ENCODE measurements around the gene UBR4. TPM values are rescaled to one million over a fixed set of nuclear protein-coding genes. Genes with fewer than 3 reads are reported as not detected.
A peak's percentile ranks its signal among the peaks of the same experiment; 100 is the strongest.

UBR4 gene
- polyA plus RNA-seq, 2 of the 4 experiments (the other 2 are of a cell fraction): 55.8 to 74.3 TPM

DNA sequence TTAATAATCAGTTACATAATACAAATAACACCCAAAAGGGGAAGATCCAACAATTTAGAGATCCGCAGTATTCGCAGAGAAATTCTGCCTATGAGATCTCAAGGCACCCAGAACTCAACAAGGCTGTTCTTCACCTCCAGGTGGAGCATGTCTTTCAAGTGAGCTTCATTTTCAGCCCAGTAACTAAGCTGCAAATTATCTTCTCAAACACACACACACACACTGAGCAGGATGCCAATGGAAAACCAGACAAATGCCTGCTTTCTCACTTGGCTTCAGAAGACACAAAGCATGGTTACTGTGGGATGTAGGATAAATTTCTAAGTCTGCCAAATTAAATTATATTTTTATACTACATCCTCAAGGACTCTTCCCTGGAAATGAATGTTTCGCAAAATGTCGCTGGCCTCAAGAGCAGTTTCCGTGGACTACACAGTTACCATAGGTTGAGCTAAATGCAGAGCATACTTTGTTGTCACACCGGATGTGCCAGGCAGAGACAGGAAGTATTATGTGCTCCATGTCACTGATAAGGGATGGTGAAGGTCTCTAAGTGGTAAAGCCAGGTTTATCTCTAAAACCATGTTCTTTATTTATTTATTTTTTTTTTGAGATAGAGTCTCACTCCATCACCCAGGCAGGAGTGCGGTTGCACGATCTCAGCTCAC, 30.3 kb downstream of the UBR4 start:
- ATAC-seq (peak; percentile 79 to 85), FAIRE-seq (no peak), DNase-seq (ENCODE audit: low read depth in 1 of 2, low spot score in 1 of 2) (peak in 1 of 2 experiments; percentile 44)
- ChIA-PET POLR2A (no interaction called here), CTCF (interaction anchor here (0.6 to 1.8 kb wide), 11 partner anchors 13 to 780 kb away, joined by 3 to 5 read pairs (median 3); no protein-coding TSS in a partner anchor)
- H3K4me2 ChIP-seq: no peak overlapping the region
- no peak overlapping the region for H3K4me3 ChIP-seq
- TF ChIP-seq RAD21 (conservative IDR thresholded peaks at IDR 0.05 in 1 of 2, IDR thresholded peaks at IDR 0.05 in 1 of 2) (peak in 1 of 2 experiments; percentile 12; a peak in 1 of 5 replicates), POLR2AphosphoS2 (conservative IDR thresholded peaks at IDR 0.05; ENCODE audit: low read length) (no peak), SMC3 (IDR thresholded peaks at IDR 0.05) (peak; percentile 15; the same call in 1 of the 3 replicates), FOSB (CRISPR knock-in tag; IDR thresholded peaks at IDR 0.05) (no peak)
- TF ChIP-seq, protein P1, sequence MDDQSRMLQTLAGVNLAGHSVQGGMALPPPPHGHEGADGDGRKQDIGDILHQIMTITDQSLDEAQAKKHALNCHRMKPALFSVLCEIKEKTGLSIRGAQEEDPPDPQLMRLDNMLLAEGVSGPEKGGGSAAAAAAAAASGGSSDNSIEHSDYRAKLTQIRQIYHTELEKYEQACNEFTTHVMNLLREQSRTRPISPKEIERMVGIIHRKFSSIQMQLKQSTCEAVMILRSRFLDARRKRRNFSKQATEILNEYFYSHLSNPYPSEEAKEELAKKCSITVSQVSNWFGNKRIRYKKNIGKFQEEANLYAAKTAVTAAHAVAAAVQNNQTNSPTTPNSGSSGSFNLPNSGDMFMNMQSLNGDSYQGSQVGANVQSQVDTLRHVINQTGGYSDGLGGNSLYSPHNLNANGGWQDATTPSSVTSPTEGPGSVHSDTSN (IDR thresholded peaks at IDR 0.05): no peak
- no peak overlapping the region for H3K27ac ChIP-seq
- H3K4me1 ChIP-seq: no peaks in the 10 kb centered on the region
- H3K9me3 ChIP-seq: no peaks in the 10 kb centered on the region
- WGBS (ENCODE audit: missing lambda C conversion rate): 94% methylated on average over 8 of the region's 8 CpGs

DNA sequence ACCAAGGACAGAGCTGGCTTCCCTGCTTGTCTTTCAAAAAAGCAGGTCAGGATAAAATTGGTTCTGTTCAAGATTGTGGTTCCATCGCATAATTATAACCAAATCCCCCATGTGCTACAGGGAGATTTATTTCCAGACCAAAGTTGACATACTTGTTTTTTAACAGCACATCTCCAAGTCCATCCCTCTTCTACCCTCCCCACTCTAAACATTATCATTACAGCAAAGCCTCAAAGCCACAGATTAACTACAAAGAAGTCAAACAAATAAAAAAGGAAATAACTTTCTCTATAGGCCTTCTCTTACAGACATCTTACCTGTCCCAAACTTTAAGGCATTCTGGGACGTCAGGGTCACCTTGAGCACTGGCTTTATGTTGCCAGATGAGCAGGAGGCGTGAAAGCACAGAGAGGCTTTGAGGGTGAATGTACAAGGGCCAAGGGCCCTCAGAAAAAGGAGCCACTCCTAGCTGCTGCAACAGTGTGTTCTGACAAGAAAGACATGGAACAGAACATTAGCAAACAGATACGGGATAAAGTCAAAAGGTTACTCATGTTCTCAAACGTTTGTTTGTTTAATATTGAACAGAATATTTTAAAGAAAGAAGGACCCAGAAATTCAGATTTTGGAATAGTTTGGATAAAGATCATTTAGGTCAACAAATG, 31.2 kb downstream of the UBR4 start:
- CTCF ChIA-PET: interaction anchor here (0.7 to 1.8 kb wide), 9 partner anchors 12 to 64 kb away, joined by 3 to 4 read pairs (median 3); no protein-coding TSS in a partner anchor
- FAIRE-seq (no peak), DNase-seq (ENCODE audit: low read depth in 1 of 2, low spot score in 1 of 2) (no peak), ATAC-seq (no peak)
- no peak overlapping the region for H3K4me2 ChIP-seq
- H3K4me1 ChIP-seq: no peaks in the 10 kb centered on the region
- WGBS (ENCODE audit: missing lambda C conversion rate): 59% methylated on average over 5 of the region's 5 CpGs
- no peaks in the 10 kb centered on the region for H3K9me3 ChIP-seq
- POLR2A ChIA-PET: no interaction called here
- no peak overlapping the region; a peak in 1 of 6 replicates for H3K27ac ChIP-seq
- no peak overlapping the region for H3K4me3 ChIP-seq
- no peak for TF ChIP-seq KDM1A (IDR thresholded peaks at IDR 0.05; ENCODE audit: low read depth)
- TF ChIP-seq EP300 (IDR thresholded peaks at IDR 0.05): no peak
- TF ChIP-seq MAFK (IDR thresholded peaks at IDR 0.05; ENCODE audit: partially characterized antibody): no peak
- no peak for TF ChIP-seq PHF8 (IDR thresholded peaks at IDR 0.05; ENCODE audit: borderline replicate concordance, low read depth)
- no peak for TF ChIP-seq ZFP36 (IDR thresholded peaks at IDR 0.05; ENCODE audit: borderline replicate concordance, partially characterized antibody)
- no peak for TF ChIP-seq EHMT2 (IDR thresholded peaks at IDR 0.05; ENCODE audit: low read depth)
- no peak for TF ChIP-seq RARB (CRISPR knock-in tag; IDR thresholded peaks at IDR 0.05)

DNA sequence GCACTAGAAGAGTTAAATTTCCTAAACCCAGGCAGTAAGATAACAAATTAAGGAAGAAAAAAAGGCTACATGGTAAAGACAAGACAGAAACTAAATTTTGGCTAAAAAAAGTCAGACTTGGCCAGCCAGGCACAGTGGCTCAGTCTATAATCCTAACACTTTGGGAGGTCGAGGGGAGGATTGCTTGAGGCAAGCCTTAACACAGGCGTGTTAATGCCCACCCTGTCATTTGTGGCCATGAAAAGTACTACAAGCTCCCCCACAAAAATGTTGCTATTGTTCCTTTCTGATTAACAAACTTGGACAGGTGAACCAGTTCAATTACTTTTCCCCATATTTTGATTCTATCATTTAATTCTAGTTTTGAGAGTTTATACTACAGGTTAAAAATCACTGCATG, 32.3 kb downstream of the UBR4 start:
- WGBS (ENCODE audit: missing lambda C conversion rate): 93% methylated on average over 2 of the region's 2 CpGs

More for the DNA sequence above, 32.3 kb downstream of the UBR4 start:
- Histone ChIP-seq H3K4me1 (no peaks in the 10 kb centered on the region), H3K27ac (no peak overlapping the region), H3K9me3 (no peaks in the 10 kb centered on the region), H3K4me3 (no peak overlapping the region), H3K4me2 (no peak overlapping the region)
- no peak for FAIRE-seq
- no peak for DNase-seq (ENCODE audit: low read depth in 1 of 2, low spot score in 1 of 2)
- no peak for TF ChIP-seq TFCP2L1 (CRISPR knock-in tag; IDR thresholded peaks at IDR 0.05)
- TF ChIP-seq KDM5A (IDR thresholded peaks at IDR 0.05): no peak
- no peak for TF ChIP-seq SREBF2 (IDR thresholded peaks at IDR 0.05)
- TF ChIP-seq NFE2L2 (conservative IDR thresholded peaks at IDR 0.05; ENCODE audit: low read length): no peak
- TF ChIP-seq CBX2 (IDR thresholded peaks at IDR 0.05; ENCODE audit: borderline replicate concordance, low read depth): no peak
- no peak for TF ChIP-seq GATA3 (IDR thresholded peaks at IDR 0.05; ENCODE audit: borderline replicate concordance)
- no peak for TF ChIP-seq ESRRA (IDR thresholded peaks at IDR 0.05; ENCODE audit: borderline replicate concordance, low read length)
- no peak for TF ChIP-seq POLR2AphosphoS2 (conservative IDR thresholded peaks at IDR 0.05; ENCODE audit: low read length)
- no peak for TF ChIP-seq HEYL (CRISPR knock-in tag; IDR thresholded peaks at IDR 0.05)
- no peak for TF ChIP-seq CHD4 (IDR thresholded peaks at IDR 0.05; ENCODE audit: borderline replicate concordance)
- TF ChIP-seq ZSCAN20 (CRISPR knock-in tag; IDR thresholded peaks at IDR 0.05): no peak
- TF ChIP-seq EHF (CRISPR knock-in tag; IDR thresholded peaks at IDR 0.05): no peak
- TF ChIP-seq ZC3H11A (IDR thresholded peaks at IDR 0.05): no peak
- TF ChIP-seq, protein P2, sequence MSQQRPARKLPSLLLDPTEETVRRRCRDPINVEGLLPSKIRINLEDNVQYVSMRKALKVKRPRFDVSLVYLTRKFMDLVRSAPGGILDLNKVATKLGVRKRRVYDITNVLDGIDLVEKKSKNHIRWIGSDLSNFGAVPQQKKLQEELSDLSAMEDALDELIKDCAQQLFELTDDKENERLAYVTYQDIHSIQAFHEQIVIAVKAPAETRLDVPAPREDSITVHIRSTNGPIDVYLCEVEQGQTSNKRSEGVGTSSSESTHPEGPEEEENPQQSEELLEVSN (IDR thresholded peaks at IDR 0.05; ENCODE audit: borderline replicate concordance, low read depth): no peak
- no peak for TF ChIP-seq ZNF302 (CRISPR knock-in tag; IDR thresholded peaks at IDR 0.05)
- TF ChIP-seq JUN (IDR thresholded peaks at IDR 0.05): no peak
- no peak for ATAC-seq
- CTCF ChIA-PET: interaction anchor here (0.7 to 1.2 kb wide), 2 partner anchors 12 to 63 kb away, joined by 3 read pairs; no protein-coding TSS in a partner anchor
- POLR2A ChIA-PET: no interaction called here
